Measurements from ENCODE around the gene SLC66A3.

- TF ChIP-seq CTCF (IDR thresholded peaks at IDR 0.05) (no peak), ZNF121 (CRISPR knock-in tag; IDR thresholded peaks at IDR 0.05) (no peak), JUN (CRISPR knock-in tag; IDR thresholded peaks at IDR 0.05) (no peak), ATF1 (CRISPR knock-in tag; IDR thresholded peaks at IDR 0.05) (no peak), USF2 (CRISPR knock-in tag; IDR thresholded peaks at IDR 0.05) (no peak)
These were observed at the start of gene SLC66A3 for GRCh38 chr2:11155381-11156035.
